A673 (cell line): ENCODE measurements around the gene HOXB3. TPM values are rescaled to one million over a fixed set of nuclear protein-coding genes. Genes with fewer than 3 reads are reported as not detected.
A peak's percentile ranks its signal among the peaks of the same experiment; 100 is the strongest.

Experiments
- BruUV-seq: library from RNA; stranded (reverse); fragments of 400-500 nt; replicated peaks from 2 replicates; lab custom pipeline; 2021; lab: Mats Ljungman, UMichigan
- CTCF ChIA-PET: fragments of 300-600 bp; sonication (Branson Sonifier 250); formaldehyde crosslinking; loops from one replicate; lab custom pipeline; 2022; ENCODE audit warnings: antibody characterized with exemption; lab: Charles Lee
- POLR2A ChIA-PET: fragments of 300-600 bp; sonication (Branson Sonifier 250); formaldehyde crosslinking; loops from one replicate; lab custom pipeline; 2022; ENCODE audit warnings: antibody characterized with exemption; ENCODE audit not compliant: low non-redundant PET; lab: Charles Lee
- DNase-seq: peaks from one replicate; pipeline ENCODE4 v3.0.0-alpha.2; 2015; ENCODE audit warnings: low spot score
- H3K27ac ChIP-seq: fragments of 200-600 bp; sonication (generic); 2 replicates; pipeline ENCODE4 v1.5.1; 2016; ENCODE audit warnings: mixed run types, low read depth, mild to moderate bottlenecking, mixed read lengths, antibody characterized with exemption, low read length; ENCODE audit not compliant: poor library complexity, severe bottlenecking
- H3K27me3 ChIP-seq: fragments of 200-600 bp; sonication (generic); replicated peaks from 2 replicates; pipeline ENCODE4 v1.6.1; 2017; ENCODE audit warnings: mixed run types, low read depth, mild to moderate bottlenecking, mixed read lengths, antibody characterized with exemption, low read length; ENCODE audit not compliant: insufficient read depth, poor library complexity
- H3K36me3 ChIP-seq: fragments of 200-600 bp; sonication (generic); 2 replicates; pipeline ENCODE4 v1.6.1; 2016; ENCODE audit warnings: mixed run types, mild to moderate bottlenecking, mixed read lengths, antibody characterized with exemption, low read length; ENCODE audit not compliant: insufficient read depth, poor library complexity, severe bottlenecking
- H3K4me1 ChIP-seq: fragments of 200-600 bp; sonication (generic); 2 replicates; pipeline ENCODE4 v1.6.1; 2017; ENCODE audit warnings: mixed run types, mild to moderate bottlenecking, mixed read lengths, antibody characterized with exemption, low read length; ENCODE audit not compliant: insufficient read depth, poor library complexity, severe bottlenecking
- H3K4me3 ChIP-seq: fragments of 200-600 bp; sonication (generic); 2 replicates; pipeline ENCODE4 v1.5.1; 2016; ENCODE audit warnings: low read depth, mixed run types, mild to moderate bottlenecking, mixed read lengths, low read length; ENCODE audit not compliant: poor library complexity, severe bottlenecking
- H3K9me3 ChIP-seq: fragments of 200-600 bp; sonication (generic); 2 replicates; pipeline ENCODE4 v1.6.1; 2016; ENCODE audit warnings: mixed run types, low read depth, mild to moderate bottlenecking, mixed read lengths, antibody characterized with exemption, low read length; ENCODE audit not compliant: poor library complexity, severe bottlenecking
- CTCF ChIP-seq: fragments of 300-800, 200-600 bp; sonication (generic); conservative IDR thresholded peaks from 2 replicates; pipeline ENCODE4 v1.5.1; 2017; ENCODE audit warnings: low read depth, mild to moderate bottlenecking, antibody characterized with exemption, low read length, moderate library complexity, mixed read lengths
- EZH2 ChIP-seq: fragments of 200-600 bp; sonication (generic); IDR thresholded peaks from 2 replicates; pipeline ENCODE4 v1.6.1; 2017; ENCODE audit warnings: borderline replicate concordance, low read depth, mild to moderate bottlenecking, mixed read lengths, antibody characterized with exemption, low read length; ENCODE audit not compliant: poor library complexity, severe bottlenecking
- intact Hi-C: fragments of 100-400 bp; cut with micrococcal nuclease; formaldehyde crosslinking; loops from one replicate; pipeline ENCODE4 v1.10.0; 2022; ENCODE audit not compliant: unreplicated experiment
- total RNA-seq: library from RNA; stranded (reverse); gene quantifications from 2 replicates; pipeline ENCODE4 v1.2.3, GENCODE V29; 2021

The HOXB3 gene
- total RNA-seq, 1 experiment from 2014 or later = 40.7 TPM

- TF ChIP-seq EZH2 (no peak), CTCF (no peak)
- H3K9me3 ChIP-seq = no peaks in the 10 kb centered on the region
- H3K36me3 ChIP-seq = peaks cover 4% of the 10 kb centered on the region
- DNase-seq = no peak
- BruUV-seq = no TSS peak
- H3K27ac ChIP-seq = peak overlapping the region; percentile 40
- peaks cover 57% of the 10 kb centered on the region for H3K4me1 ChIP-seq
- no peaks in the 10 kb centered on the region for H3K27me3 ChIP-seq
- intact Hi-C loops = no loop called here
- ChIA-PET CTCF (interaction anchor here (0.9 to 1.4 kb wide), 2 partner anchors 95 to 325 kb away, joined by 3 to 8 read pairs; no protein-coding TSS in a partner anchor), POLR2A (interaction anchor here (0.6 kb wide), 1 partner anchor 73 kb away, joined by 14 read pairs; no protein-coding TSS in a partner anchor)
- H3K4me3 ChIP-seq = no peak overlapping the region
These were observed 2.0 kb downstream of the HOXB3 start for GRCh38 chr17:48588074-48588415.

- H3K27me3 ChIP-seq = no peaks in the 10 kb centered on the region
- H3K4me1 ChIP-seq = peaks cover 55% of the 10 kb centered on the region
- no peak overlapping the region for H3K4me3 ChIP-seq
- ChIA-PET POLR2A (interaction anchor here (0.5 to 0.6 kb wide), 3 partner anchors 28 to 73 kb away, joined by 3 to 14 read pairs (median 3); partner anchors contain the start of gene HOXB8), CTCF (interaction anchor here (0.9 to 1.4 kb wide), 2 partner anchors 33 to 94 kb away, joined by 3 to 8 read pairs; no protein-coding TSS in a partner anchor)
- H3K9me3 ChIP-seq = no peaks in the 10 kb centered on the region
- no TSS peak for BruUV-seq
- H3K27ac ChIP-seq = peak overlapping the region; percentile 40
- intact Hi-C loops = no loop called here
- DNase-seq = peak; percentile 64
- peaks cover 4% of the 10 kb centered on the region for H3K36me3 ChIP-seq
- TF ChIP-seq EZH2 = no peak
- TF ChIP-seq CTCF = no peak
These were observed 2.6 kb downstream of the HOXB3 start for GRCh38 chr17:48587276-48588073.

- H3K9me3 ChIP-seq = no peaks in the 10 kb centered on the region
- H3K36me3 ChIP-seq = peaks cover 4% of the 10 kb centered on the region
- ChIA-PET CTCF (interaction anchor here (0.5 to 1.4 kb wide), 4 partner anchors 28 to 489 kb away, joined by 3 to 8 read pairs (median 6); partner anchors contain the start of gene HOXB8), POLR2A (interaction anchor here (0.5 to 0.6 kb wide), 2 partner anchors 29 to 43 kb away, joined by 3 read pairs; partner anchors contain the start of gene HOXB8)
- peak overlapping the region; percentile 53 for H3K4me3 ChIP-seq
- H3K27ac ChIP-seq = peak overlapping the region; percentile 40
- no TSS peak for BruUV-seq
- peak; percentile 55 for DNase-seq
- H3K4me1 ChIP-seq = peaks cover 59% of the 10 kb centered on the region
- intact Hi-C loops = no loop called here
- no peaks in the 10 kb centered on the region for H3K27me3 ChIP-seq
- TF ChIP-seq CTCF = no peak
- no peak for TF ChIP-seq EZH2
These were observed 3.4 kb downstream of the HOXB3 start for GRCh38 chr17:48586355-48587258.
